Mesenchymal stem cell (in vitro differentiated cells and primary cell): Measurements from ENCODE around the gene BCDIN3D.

Source experiments
- DNase-seq: peaks from one replicate; pipeline ENCODE4 v3.0.0-alpha.2; 2013
- H2AFZ ChIP-seq: one replicate; pipeline ENCODE4 v1.6.1; 2013; ENCODE audit warnings: low read depth, mild to moderate bottlenecking, control low read depth, inconsistent platforms, low read length, moderate library complexity
- H2AK5ac ChIP-seq: 2 replicates; pipeline ENCODE4 v1.6.1; 2013; ENCODE audit warnings: low read length, moderate library complexity, mild to moderate bottlenecking, inconsistent platforms; ENCODE audit not compliant: severe bottlenecking
- H2BK120ac ChIP-seq: one replicate; pipeline ENCODE4 v1.6.1; 2013; ENCODE audit warnings: low read depth, mild to moderate bottlenecking, inconsistent platforms, low read length, moderate library complexity
- H2BK12ac ChIP-seq, 2 experiments: one replicate each; pipeline ENCODE4 v1.6.1; 2013; ENCODE audit warnings: inconsistent platforms in 2 of 2, low read length in 2 of 2, mild to moderate bottlenecking in 2 of 2, moderate library complexity in 2 of 2, control low read depth in 1 of 2
- H2BK15ac ChIP-seq: one replicate; pipeline ENCODE4 v1.6.1; 2013; ENCODE audit warnings: mild to moderate bottlenecking, low read depth, inconsistent platforms; ENCODE audit not compliant: poor library complexity, severe bottlenecking
- H2BK5ac ChIP-seq: 2 replicates; pipeline ENCODE4 v1.6.1; 2013; ENCODE audit warnings: low read depth, mild to moderate bottlenecking, low read length, control low read depth, inconsistent platforms; ENCODE audit not compliant: poor library complexity, severe bottlenecking
- H3K14ac ChIP-seq, 2 experiments: one replicate each; pipeline ENCODE4 v1.6.1; 2013; ENCODE audit warnings: inconsistent platforms in 2 of 2, low read length in 2 of 2, control low read depth in 1 of 2, mild to moderate bottlenecking in 1 of 2, moderate library complexity in 1 of 2
- H3K18ac ChIP-seq, 2 experiments: one replicate each; pipeline ENCODE4 v1.6.1; 2013; ENCODE audit warnings: inconsistent platforms in 2 of 2, low read length in 2 of 2, control low read depth in 1 of 2, low read depth in 1 of 2, mild to moderate bottlenecking in 1 of 2
- H3K23ac ChIP-seq, 2 experiments: one replicate each; pipeline ENCODE4 v1.6.1; 2013; ENCODE audit warnings: inconsistent platforms in 2 of 2, low read length in 2 of 2, mild to moderate bottlenecking in 2 of 2, moderate library complexity in 2 of 2, control low read depth in 1 of 2
- H3K27ac ChIP-seq: 2 replicates; pipeline ENCODE4 v1.5.1; 2013; ENCODE audit warnings: mild to moderate bottlenecking, moderate library complexity, low read length, control low read depth, inconsistent platforms; ENCODE audit not compliant: poor library complexity, severe bottlenecking
- H3K27me3 ChIP-seq, 2 experiments: 2 replicates each; pipeline versions ENCODE4 v1.6.1 to v1.7.0; 2013; ENCODE audit warnings: low read length in 2 of 2, mild to moderate bottlenecking in 2 of 2, moderate library complexity in 2 of 2, control low read depth in 1 of 2, inconsistent platforms in 1 of 2; ENCODE audit not compliant: control insufficient read depth in 1 of 2, insufficient read depth in 1 of 2
- H3K36me3 ChIP-seq, 2 experiments: 2 replicates each; pipeline versions ENCODE4 v1.6.1 to v1.7.0; 2013; ENCODE audit warnings: low read length in 2 of 2, control low read depth in 1 of 2, inconsistent platforms in 1 of 2, low read depth in 1 of 2, mild to moderate bottlenecking in 1 of 2; ENCODE audit not compliant: insufficient read depth in 2 of 2, control insufficient read depth in 1 of 2
- H3K4ac ChIP-seq, 2 experiments: one replicate each; pipeline ENCODE4 v1.6.1; 2013; ENCODE audit warnings: inconsistent platforms in 2 of 2, low read length in 2 of 2, mild to moderate bottlenecking in 2 of 2, moderate library complexity in 2 of 2, control low read depth in 1 of 2, low read depth in 1 of 2
- H3K4me1 ChIP-seq: 2 replicates; pipeline ENCODE4 v1.6.1; 2013; ENCODE audit warnings: low read depth, low read length, control low read depth; ENCODE audit not compliant: control insufficient read depth, insufficient read depth
- H3K4me2 ChIP-seq: 2 replicates; pipeline ENCODE4 v1.6.1; 2013; ENCODE audit warnings: low read length, mild to moderate bottlenecking, inconsistent platforms; ENCODE audit not compliant: poor library complexity, severe bottlenecking
- H3K4me3 ChIP-seq, 2 experiments: 2 replicates each; pipeline versions ENCODE4 v1.5.1 to v1.7.0; 2013; ENCODE audit warnings: low read length in 2 of 2, mild to moderate bottlenecking in 2 of 2, control low read depth in 1 of 2, low read depth in 1 of 2; ENCODE audit not compliant: insufficient read depth in 1 of 2
- H3K79me1 ChIP-seq: replicated peaks from 2 replicates; pipeline ENCODE4 v1.6.1; 2013; ENCODE audit warnings: mild to moderate bottlenecking, control low read depth, low read length, inconsistent platforms; ENCODE audit not compliant: poor library complexity, severe bottlenecking
- H3K9ac ChIP-seq: 2 replicates; pipeline ENCODE4 v1.7.0; 2013; ENCODE audit warnings: mild to moderate bottlenecking, low read length, moderate library complexity
- H3K9me3 ChIP-seq: 2 replicates; pipeline ENCODE4 v1.7.0; 2013; ENCODE audit warnings: mild to moderate bottlenecking, low read length; ENCODE audit not compliant: control insufficient read depth
- H4K8ac ChIP-seq: one replicate; pipeline ENCODE4 v1.6.1; 2013; ENCODE audit warnings: inconsistent platforms, mild to moderate bottlenecking, low read length, moderate library complexity
- H4K91ac ChIP-seq: one replicate; pipeline ENCODE4 v1.6.1; 2013; ENCODE audit warnings: mild to moderate bottlenecking, low read length, inconsistent platforms
- WGBS: methylation state at CpG from one replicate; pipeline ENCODE4 v1.1.7; 2013; ENCODE audit warnings: mixed read lengths; 5-methylcytosine and 5-hydroxymethylcytosine counted together

Gene BCDIN3D

GRCh38 chr12:49870501-49871262 is 27.8 kb upstream of the BCDIN3D start:
- Histone ChIP-seq H4K8ac (no peak overlapping the region), H3K9ac (peak overlapping the region; percentile 7), H4K91ac (peak overlapping the region; percentile 88), H3K4me1 (peaks cover 12% of the 10 kb centered on the region), H2AK5ac (no peak overlapping the region), H3K14ac (peak overlapping the region in 1 of 2 experiments; percentile 63), H3K27me3 (peaks cover 10 to 21% of the 10 kb centered on the region in 2 experiments), H3K79me1 (no peaks in the 10 kb centered on the region), H2BK5ac (no peak overlapping the region), H3K9me3 (no peaks in the 10 kb centered on the region), H2BK12ac (peak overlapping the region; percentile 41 to 67), H2AFZ (no peak overlapping the region), H2BK15ac (peak overlapping the region; percentile 75), H3K23ac (no peak overlapping the region), H3K36me3 (no peaks in the 10 kb centered on the region), H3K27ac (no peak overlapping the region), H3K4me3 (no peak overlapping the region), H2BK120ac (no peak overlapping the region), H3K4ac (peak overlapping the region in 1 of 2 experiments; percentile 68), H3K4me2 (no peak overlapping the region), H3K18ac (peak overlapping the region; percentile 16 to 91)
- no peak for DNase-seq
- 96% methylated on average over 8 of the region's 11 CpGs for WGBS

GRCh38 chr12:49869816-49870500 is 27.1 kb upstream of the BCDIN3D start:
- Histone ChIP-seq H3K23ac (no peak overlapping the region), H3K27me3 (peaks cover 17 to 28% of the 10 kb centered on the region in 2 experiments), H2AK5ac (no peak overlapping the region), H3K18ac (peak overlapping the region; percentile 81 to 91), H2BK15ac (peak overlapping the region; percentile 39), H3K9me3 (no peaks in the 10 kb centered on the region), H2BK5ac (no peak overlapping the region), H3K4me2 (no peak overlapping the region), H3K36me3 (no peaks in the 10 kb centered on the region), H3K9ac (peak overlapping the region; percentile 76), H3K79me1 (no peaks in the 10 kb centered on the region), H4K91ac (peak overlapping the region; percentile 88), H4K8ac (peak overlapping the region; percentile 69), H2BK120ac (peak overlapping the region; percentile 66), H3K4ac (peak overlapping the region; percentile 42 to 68), H2AFZ (no peak overlapping the region), H3K4me3 (peak overlapping the region in 1 of 2 experiments; percentile 16), H2BK12ac (peak overlapping the region; percentile 41 to 67), H3K4me1 (peaks cover 12% of the 10 kb centered on the region), H3K14ac (peak overlapping the region in 1 of 2 experiments; percentile 64), H3K27ac (no peak overlapping the region)
- WGBS = 95% methylated on average over 14 of the region's 14 CpGs
- DNase-seq = no peak

GRCh38 chr12:49868952-49869815 is 26.3 kb upstream of the BCDIN3D start:
- peak overlapping the region; percentile 81 for H2BK120ac ChIP-seq
- peaks cover 21 to 29% of the 10 kb centered on the region in 2 experiments for H3K27me3 ChIP-seq
- H3K36me3 ChIP-seq = no peaks in the 10 kb centered on the region
- H4K8ac ChIP-seq = peak overlapping the region; percentile 69
- peak; percentile 98 for DNase-seq
- H3K27ac ChIP-seq = no peak overlapping the region
- WGBS = 34% methylated on average over 14 of the region's 16 CpGs
- H3K4me2 ChIP-seq = no peak overlapping the region
- H3K23ac ChIP-seq = no peak overlapping the region
- peak overlapping the region; percentile 90 to 96 for H2BK12ac ChIP-seq
- peak overlapping the region in 1 of 2 experiments; percentile 23 for H3K4me3 ChIP-seq
- H3K4ac ChIP-seq = peak overlapping the region; percentile 42 to 72
- H2BK15ac ChIP-seq = no peak overlapping the region
- peak overlapping the region; percentile 81 to 91 for H3K18ac ChIP-seq
- no peaks in the 10 kb centered on the region for H3K9me3 ChIP-seq
- no peak overlapping the region for H2AFZ ChIP-seq
- peaks cover 12% of the 10 kb centered on the region for H3K4me1 ChIP-seq
- peak overlapping the region in 1 of 2 experiments; percentile 64 for H3K14ac ChIP-seq
- no peaks in the 10 kb centered on the region for H3K79me1 ChIP-seq
- peak overlapping the region; percentile 76 for H3K9ac ChIP-seq
- H2BK5ac ChIP-seq = no peak overlapping the region
- H4K91ac ChIP-seq = peak overlapping the region; percentile 88
- H2AK5ac ChIP-seq = no peak overlapping the region
